Activated CD4-positive, CD25-positive, alpha-beta regulatory T cell treated with anti-CD3 and anti-CD28 coated beads, Interleukin-2, amount 50 U/mL, for 24 hours (primary cell): ENCODE measurements around the gene GRK5.

Experiments
- ATAC-seq, 2 donors: fragments of 150-1000 bp; cut with Tn5 transposase; one replicate each; pipeline ENCODE4 v1.10.0; 2021; ENCODE audit warnings: mild to moderate bottlenecking in 1 of 2, moderate library complexity in 1 of 2

GRK5 gene

DNA sequence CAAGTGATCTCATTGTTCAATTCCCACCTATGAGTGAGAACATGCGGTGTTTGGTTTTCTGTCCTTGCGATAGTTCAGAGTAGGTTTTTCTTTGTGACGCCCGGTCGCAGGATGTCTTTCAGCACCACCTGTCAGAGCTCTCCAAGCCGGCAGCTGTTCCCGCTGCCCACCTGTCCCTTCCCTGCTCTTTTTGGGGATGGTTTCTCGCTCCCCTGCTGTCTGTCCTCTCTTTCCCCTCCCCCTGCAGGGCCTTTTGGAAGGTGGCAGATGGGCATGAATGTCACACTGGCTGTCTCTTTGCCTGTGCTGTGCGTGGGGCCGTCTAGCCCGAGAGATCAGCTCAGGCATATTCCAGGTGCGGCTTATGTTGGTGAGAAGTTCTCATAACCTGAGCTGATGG is 137.0 kb downstream of the GRK5 start:
- ATAC-seq = no peak

DNA sequence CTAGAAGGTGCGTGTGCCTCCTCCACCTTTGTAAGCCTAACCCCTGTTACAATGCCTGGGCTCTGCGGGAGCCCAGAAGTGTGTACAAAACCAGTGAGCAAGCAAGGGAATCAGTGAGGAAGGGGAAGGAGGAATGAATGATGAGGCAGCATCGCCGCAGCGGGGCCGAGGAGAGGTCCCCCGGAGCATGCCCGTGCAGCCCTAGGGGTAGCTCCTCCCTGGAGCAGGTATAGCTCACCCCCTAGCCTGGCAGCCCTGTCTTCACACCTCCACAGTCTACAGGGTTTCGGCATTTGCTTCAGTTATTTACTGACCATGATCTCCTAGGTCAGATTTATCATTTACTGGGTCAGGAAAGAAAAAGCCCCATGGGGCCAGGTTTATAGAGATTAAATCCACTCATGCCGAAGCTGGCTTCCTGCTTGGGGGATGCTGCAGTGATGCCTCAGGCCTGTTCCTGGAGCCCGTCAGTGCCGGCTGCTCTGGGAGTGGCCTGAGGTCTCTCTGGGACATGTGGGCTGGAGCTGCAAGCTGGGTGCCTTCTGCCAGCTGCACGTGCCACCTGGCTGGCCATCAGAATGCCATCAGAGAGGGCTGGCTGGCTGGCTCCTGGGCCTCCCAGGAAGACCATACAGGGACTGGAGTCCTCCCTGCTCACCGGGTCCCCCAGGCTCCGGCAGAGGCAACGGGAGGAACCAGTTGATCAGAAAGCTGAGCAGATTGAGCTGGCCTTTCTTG is 138.9 kb downstream of the GRK5 start:
- ATAC-seq = no peak

DNA sequence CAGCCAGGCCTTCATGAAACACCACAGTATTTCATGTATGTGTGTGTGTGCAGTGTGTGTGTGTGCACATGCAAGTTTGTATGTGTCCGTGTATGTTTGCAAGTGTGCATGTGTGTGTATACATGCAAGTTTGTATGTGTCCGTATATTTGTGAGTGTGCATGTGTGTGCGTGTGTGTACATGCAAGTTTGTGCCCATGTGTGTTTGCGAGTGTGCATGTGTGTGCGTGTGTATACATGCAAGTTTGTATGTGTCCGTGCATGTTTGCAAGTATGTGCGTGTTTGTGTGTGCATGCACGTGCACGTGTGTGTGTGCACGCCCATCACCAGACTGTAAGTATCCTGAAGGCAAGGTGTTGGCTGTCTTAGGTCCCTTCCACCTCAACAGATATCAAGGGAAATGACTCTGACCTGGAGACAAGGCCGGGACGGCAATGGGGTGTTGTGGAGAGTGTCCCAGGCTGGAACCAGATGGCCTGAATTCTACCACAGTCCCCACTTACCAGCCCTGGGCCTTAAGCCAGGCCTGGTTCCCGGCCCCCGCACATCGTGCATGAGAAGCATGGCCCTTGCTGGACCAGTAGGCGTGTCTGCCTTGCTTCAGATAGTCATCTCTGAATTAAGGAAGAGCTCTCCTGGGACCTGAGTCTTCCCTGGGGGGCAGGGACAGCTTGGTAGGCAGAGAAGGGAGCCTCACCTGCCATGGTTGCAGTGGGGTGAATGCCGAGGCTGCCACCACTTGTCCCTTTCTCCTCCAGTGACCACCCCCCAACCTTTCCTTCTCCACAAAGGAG is 140.0 kb downstream of the GRK5 start:
- no peak for ATAC-seq

DNA sequence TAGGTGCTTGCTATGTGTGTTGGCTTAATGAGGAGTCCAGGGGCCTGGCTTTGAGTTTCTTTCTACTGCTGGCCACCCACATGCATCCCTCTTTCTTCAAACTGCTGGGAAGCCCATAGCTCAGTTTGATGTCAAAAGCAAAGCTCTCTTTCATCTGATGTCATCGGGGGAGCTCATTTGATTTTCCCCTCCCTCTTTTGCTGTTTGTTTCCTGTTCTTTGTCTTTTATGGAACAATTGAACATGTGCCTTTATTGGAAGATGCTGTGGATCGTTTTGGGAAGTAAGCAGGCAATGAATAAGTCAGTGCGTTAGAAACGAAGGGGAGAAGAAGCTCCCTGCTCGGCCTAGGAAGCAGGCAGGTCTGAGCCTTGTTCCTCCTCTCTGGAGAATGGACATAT is 140.7 kb downstream of the GRK5 start:
- ATAC-seq = no peak

DNA sequence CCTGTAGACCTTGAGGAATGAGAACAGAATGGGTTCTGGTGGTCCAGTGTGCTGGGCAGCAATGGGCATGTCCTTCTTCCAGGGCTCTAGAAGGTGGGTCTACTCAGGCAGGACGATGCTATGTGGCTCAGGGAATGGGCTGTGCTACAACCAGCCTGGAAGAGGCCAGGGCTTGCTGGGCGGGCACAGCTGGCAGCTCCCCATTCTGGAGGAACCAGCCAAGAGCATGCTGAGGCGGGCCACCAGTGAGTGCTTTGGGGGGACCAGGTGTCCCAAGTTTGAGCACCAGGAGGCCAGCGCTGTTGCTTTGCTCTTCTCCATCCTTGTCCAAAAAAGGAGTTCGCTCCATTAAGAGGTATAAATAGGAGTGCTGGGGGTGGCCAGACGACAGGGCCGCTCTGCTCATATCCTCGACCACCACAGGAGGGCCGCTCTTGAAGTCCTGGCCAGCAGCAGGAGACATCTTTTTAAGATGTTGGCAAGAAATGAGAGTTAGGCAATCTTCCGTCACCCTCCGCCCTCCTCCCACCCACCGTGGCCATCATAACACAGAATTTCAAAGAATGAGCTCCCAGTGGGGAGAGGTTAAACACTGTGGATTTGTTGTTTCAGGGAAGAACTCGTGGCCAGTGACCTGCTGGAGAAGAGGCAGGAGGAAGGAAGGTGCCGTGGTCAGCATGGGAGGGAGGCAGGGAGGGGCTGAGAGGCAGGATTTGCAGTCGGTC is 141.3 kb downstream of the GRK5 start:
- no peak for ATAC-seq

DNA sequence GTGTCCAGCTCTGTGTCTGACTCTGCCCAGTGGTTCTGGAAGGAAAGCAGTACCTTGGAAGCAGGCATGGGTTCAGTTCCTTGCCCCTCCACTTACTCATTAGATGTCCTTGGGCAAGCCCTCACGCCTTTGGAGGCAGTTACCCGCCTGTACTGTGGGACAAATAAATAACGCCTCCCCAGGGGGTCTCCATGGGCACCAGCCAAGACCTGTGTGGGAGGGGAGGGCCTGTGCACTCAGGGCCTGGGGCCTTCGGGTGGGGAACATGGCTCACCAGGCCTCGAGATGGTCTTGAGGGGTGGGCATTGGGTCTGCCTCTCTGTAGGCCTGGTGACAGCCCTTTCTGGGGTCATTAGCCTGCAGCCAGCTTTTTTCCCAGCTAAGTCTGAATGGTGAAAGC is 142.0 kb downstream of the GRK5 start:
- no peak for ATAC-seq

DNA sequence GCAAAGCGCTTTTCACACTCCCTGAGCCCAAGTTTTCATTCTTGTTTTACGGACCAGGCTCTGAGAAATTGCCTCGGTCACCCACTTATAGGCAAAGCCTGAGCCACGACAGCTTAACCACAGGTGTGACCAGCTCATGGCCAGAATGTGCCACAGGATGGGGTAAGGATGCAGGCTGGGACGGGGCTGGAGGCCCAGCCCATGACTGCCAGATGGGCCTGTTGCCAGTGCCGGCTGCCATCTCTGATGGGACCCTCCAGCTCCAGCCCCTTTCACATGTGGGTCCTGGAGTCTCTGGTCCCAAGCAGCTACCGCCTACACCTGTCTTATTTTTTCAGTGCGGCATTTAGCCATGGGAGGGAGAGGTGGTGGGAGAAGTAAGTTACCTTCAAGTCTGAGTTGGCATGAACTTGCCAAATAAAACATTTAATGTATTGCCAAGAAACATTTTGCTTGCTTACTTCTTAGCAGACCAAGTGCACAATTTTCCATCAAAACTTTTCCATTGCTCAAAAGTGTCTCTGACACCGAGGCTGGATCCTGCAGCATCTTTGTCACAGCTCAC is 142.6 kb downstream of the GRK5 start:
- ATAC-seq = no peak

DNA sequence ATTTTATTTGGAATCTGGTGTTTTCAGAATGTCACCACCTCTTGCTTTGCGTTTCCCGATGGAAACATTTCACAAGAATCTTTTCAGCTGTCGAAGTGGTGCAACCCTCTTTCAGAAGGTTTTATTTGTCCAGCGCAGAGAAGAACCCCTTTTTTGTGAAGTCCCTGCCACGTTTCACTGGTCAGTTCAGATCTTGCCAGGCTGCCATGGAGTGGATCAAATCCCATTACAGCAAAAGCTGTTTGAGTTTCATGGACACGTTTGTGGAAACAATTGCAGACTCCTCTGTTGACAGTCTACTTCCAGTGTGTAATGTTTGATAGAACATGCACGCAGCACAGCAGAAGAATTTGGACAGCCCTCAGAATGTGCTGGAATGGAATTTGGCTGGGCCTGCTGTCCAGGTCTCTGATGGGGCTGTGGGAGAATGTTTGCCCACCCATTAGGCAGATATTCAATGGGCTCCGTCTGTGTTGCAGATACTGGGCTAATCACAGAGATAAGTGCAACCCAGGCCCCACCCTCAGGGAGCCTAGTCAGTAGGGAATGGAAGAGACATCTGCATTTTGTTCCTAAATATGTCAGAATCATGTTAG is 143.2 kb downstream of the GRK5 start:
- ATAC-seq = no peak

DNA sequence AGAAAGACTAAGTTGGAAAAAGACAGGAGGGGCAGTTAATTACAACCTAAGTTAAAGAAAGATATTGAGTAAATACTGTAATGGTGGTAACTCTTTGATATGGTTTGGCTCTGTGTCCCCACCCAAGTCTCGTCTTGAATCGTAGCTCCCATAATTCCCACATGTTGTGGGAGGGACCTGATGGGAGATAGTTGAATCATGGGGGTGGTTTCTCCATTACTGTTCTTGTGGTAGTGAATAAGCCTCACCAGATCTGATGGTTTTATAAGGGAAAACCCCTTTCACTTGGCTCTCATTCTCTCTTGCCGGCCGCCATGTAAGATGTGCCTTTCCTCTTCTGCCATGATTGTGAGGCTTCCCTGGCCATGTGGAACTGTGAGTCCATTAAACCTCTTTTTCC is 143.8 kb downstream of the GRK5 start:
- ATAC-seq = no peak

DNA sequence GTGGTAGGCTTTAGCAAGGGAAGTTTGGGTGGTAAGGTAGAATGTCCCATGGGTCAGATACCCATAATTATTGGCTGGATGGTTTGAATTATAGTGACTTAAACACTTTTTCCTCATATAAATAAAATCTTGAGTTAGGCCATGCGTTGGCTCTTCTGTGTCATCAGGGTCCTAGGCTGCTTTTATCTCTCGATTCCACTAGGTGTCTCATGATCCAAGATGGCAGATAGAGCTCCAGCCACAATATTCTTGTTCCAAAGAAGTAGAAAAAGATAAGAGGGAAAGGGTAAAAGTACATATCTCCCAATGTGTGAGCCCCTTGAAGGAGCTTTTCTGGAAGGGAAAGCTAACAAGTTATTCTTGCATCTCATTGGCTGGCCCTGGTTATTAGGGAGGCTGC is 144.7 kb downstream of the GRK5 start:
- no peak for ATAC-seq

DNA sequence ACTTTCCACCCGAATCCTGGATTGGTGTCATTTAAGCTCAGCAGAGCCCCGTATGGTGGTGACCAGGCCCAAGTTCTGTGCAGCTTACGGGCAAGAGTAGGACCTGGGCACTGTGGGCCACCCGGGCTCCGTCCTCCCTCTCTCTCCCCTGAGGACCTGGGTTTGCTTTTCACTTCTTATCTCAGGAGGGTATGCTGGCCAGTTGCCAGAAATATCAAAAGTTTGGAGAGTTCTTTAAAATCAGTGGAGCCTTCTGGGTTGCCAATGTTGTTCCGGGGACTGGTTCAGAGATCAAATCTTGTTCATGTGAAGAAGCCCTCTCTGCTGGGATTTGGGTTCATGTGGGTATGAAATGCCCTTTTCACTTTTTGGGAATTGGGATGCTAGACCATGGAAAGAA is 145.4 kb downstream of the GRK5 start:
- ATAC-seq = no peak

DNA sequence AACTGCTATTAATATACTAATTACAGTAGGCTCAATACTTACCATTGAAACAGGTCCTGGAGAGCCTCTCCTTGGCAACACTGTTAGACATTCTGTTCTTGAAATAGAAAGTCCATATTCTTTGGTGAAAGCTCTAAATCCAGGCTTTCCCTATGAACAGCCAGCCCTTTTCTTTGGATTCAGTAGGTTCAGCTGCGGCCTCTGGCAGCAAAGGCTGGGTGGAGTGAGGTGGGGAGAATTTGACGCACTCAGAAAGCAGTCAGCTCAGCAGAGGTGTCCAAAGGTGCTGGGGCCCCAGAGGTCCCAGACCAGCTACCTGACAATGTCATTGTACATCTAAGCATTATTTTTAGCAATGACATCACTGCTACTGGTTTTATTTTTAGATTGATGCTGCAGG is 146.1 kb downstream of the GRK5 start:
- no peak for ATAC-seq

DNA sequence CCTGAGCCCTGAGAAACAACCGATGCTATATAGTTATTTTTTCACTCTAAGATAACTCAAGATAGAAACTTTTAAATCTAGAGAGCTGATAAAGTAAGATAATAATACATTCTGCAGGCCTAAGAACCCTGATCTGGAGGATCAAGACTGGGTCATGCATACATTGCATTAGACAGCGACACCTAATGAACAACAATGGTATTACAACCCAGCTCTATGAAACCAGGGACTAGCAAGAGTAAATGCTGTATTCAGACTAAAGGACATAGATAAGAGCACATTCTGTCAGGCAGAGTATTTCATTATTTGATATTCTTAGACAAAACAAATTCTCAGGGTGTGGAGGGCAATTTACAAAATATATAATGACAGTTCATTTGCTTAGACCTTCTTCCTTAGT is 148.6 kb downstream of the GRK5 start:
- no peak for ATAC-seq

DNA sequence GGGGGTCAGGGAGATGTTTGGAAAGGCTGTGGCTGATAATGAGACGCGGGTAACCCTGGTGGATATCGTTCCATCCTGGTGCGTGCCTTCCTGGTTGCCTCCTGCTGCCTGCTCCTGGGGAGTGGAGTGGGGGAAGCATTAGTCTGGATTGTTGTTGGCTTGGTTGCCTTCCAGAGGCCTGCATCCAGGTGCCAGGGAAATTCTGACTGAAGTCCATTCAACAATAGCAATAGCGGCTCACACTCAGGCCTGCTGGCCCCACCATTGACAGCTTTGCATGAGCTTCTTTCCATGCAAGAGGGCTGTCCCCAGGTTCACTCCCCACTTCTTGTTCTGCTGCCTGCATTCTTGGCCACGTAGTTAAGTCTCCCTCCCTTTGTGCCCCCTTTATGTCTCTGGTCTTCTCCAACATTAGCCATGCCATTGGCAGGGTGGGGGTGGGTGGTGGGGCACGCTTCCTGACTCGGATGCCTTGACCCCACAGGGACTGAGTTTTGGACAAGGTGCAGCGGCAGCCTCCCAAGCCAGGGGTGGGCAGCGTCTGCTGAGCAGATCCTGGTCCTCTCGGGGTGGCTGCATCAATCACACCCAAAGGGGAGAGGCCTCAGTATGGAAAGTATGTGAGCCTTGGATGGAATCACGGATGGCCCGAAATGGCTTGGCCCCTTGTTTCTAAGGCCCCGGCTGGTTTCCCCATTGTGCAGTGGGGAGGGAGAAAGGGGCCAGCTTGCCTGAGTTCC is 150.2 kb downstream of the GRK5 start:
- no peak for ATAC-seq

DNA sequence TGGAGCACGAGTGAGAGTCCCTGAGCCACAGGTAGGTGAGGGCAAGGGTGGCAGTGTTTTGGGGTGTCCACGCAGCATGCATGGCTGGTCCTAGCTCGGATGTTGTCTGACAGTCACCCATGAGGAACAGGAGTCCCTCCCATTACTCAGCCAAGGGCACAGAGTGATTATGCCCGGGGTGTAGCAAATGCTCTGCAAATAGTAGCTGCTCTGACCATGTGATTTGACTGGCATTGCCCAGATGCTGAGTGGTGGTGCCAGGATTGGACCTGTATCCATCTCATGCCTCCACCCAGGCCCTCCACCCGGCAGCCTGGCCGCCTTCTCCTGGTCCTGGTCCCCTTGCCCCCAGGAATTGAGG is 150.8 kb downstream of the GRK5 start:
- ATAC-seq = no peak

DNA sequence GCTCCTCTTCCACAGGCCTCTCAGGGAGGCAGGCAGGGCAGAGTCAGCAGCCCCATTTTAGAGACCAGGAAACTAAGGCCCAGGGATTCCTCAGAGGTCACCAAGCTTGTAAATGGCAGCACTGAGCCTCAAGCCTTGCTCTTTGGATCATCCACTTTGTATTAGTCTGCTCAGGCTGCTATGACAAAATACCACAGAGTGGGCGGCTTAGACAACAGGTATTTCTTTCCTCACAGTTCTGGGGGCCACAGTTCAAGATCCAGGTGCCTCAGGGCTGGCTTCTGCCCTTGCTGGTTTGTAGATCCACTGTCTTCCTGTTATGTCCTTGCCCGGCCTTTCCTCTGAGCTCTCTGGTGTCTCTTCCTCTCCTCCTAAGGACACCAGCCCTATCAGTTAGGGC is 151.2 kb downstream of the GRK5 start:
- no peak for ATAC-seq

DNA sequence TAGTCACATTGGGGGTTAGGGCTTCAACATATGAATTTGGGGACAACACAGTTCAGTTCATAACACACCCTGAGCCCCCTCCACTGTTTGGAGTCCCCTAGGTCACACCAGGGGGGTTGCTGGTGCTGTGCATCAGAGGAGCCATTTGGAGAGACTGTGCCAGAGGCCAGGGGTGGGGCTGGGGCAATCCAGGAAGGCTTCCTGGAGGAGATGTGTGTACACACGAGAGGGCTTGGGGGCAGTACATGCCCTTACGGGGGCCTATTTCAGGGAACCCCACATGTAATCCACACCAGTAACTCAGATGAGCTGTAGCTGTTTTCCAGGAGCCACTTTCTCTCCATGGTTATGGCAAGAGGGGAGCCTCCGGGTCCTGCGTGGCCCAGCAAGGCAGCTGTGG is 151.7 kb downstream of the GRK5 start:
- no peak for ATAC-seq

DNA sequence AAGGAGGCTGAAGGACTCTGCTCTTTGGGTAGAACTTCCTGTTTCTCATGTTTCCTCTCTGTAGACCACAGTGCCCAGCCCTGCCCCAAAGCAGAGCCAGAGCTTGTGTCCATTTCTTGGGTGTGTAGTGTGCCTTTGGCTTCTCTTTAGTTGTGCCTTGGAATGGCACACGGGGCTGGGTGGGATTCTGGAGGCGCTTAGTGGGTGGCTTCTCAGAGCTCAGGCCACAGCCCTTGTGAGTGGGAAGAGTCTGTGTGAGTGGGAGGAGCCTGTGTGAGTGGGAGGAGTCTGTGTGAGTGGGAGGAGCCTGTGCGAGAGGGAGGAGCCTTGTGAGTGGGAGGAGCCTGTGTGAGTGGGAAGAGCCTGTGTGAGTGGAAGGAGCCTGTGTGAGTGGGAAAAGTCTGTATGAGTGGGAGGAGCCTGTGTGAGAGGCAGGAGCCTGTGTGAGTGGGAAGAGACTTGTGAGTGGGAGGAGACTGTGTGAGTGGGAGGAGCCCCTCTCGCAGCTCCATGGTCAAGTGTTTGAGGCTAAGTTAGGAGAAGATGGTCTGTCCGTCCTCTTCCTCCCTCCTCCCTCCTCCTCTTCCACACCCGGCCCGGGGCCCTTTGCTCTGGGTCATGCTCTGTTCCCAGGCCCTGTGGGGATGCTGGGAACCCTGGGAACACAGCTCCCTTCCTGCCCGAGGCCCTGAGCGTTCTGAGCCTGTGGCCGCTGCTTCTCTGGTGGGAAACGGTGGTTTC is 153.0 kb downstream of the GRK5 start:
- peak; percentile 17 to 30 for ATAC-seq

DNA sequence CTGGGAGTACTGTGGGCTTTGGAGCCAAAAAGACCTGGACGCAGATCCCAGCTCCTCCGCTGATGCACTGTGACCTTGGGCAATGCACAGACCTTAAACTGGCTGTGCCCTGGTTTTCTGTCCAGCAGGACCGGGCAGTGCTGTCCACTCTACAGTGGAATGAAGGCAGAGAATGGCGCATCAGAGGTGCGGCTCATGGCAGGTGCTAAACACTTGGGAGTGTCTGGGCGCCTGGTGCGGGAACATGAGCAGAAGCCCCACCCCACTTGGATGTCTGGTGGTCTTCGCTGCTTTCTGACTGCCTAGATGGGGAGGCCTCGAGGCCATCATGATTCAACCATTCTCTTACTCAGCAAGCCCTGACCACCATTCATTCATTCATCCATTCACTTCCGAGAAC is 153.7 kb downstream of the GRK5 start:
- ATAC-seq = no peak

DNA sequence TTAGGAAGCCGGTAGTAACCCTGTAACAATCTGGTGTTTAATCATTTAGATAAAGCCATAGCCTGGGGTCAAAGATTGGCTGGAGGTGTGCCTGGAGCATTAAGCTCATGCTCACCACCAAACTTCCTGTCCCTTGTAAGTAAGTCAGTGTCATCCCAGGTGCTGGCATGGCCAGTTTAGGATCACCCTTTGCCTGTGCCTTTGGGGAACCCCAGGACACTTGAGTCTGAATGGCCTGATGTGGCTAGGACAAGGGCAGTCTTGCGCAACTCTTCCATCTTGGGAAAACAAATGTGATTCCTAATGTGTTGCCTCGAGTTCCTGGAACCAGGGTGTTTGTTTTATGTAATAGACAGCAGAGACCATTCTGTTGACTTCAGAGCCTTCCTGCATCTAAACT is 154.8 kb downstream of the GRK5 start:
- no peak for ATAC-seq
